HCT116 (cell line): ENCODE data around the gene CASK. TPM values are rescaled to one million over a fixed set of nuclear protein-coding genes. Genes with fewer than 3 reads are reported as not detected.

Experiments used
- ATAC-seq: fragments of 200-7000 bp; cut with Tn5 transposase; 2 replicates; pipeline ENCODE4 v1.9.1; 2020; ENCODE audit warnings: mild to moderate bottlenecking, moderate library complexity
- BruUV-seq: library from RNA; stranded (reverse); fragments of 400-500 nt; replicated peaks from 2 replicates; lab custom pipeline; 2021; lab: Mats Ljungman, UMichigan
- CTCF ChIA-PET: fragments of 300-600 bp; sonication (Branson Sonifier 250); formaldehyde crosslinking; loops from one replicate; lab custom pipeline; 2021; ENCODE audit warnings: antibody characterized with exemption; lab: Charles Lee
- POLR2A ChIA-PET: fragments of 300-600, 350-600 bp; sonication (Branson Sonifier 250); formaldehyde crosslinking; loops from one replicate; lab custom pipeline; 2021; ENCODE audit warnings: antibody characterized with exemption; lab: Charles Lee
- RAD21 ChIA-PET, 2 experiments: fragments of 300-600 bp; sonication (Branson Sonifier 250); formaldehyde crosslinking; loops; one replicate each; lab custom pipeline; 2023; ENCODE audit warnings: low total read pairs in 2 of 2; ENCODE audit not compliant: uncharacterized antibody in 2 of 2, unreplicated experiment in 2 of 2, low non-redundant PET in 1 of 2; lab: Charles Lee
- DNase-seq: peaks from one replicate; pipeline ENCODE4 v3.0.0-alpha.2; 2010; ENCODE audit warnings: low read depth, low spot score
- H2AFZ ChIP-seq: fragments of 200-600 bp; shearing (Covaris generic), sonication (generic); 2 replicates; pipeline ENCODE4 v1.6.1; 2017; ENCODE audit warnings: low read depth, mixed run types, mixed read lengths, antibody characterized with exemption, low read length; ENCODE audit not compliant: poor library complexity, severe bottlenecking
- H3K27ac ChIP-seq: 2 replicates; pipeline ENCODE4 v1.5.1; 2012; ENCODE audit warnings: low read depth, low read length
- H3K27me3 ChIP-seq: fragments of 200-600 bp; sonication (generic); 2 replicates; pipeline ENCODE4 v1.6.1; 2016; ENCODE audit warnings: mixed run types, low read length, mixed read lengths; ENCODE audit not compliant: insufficient read depth
- H3K36me3 ChIP-seq, 2 experiments: fragments of 200-500 bp in 1 of 2; fragments of 200-600 bp in 1 of 2; sonication (Bioruptor generic) in 1 of 2; sonication (generic) in 1 of 2; 2 replicates each; pipeline versions ENCODE4 v1.5.1 to v1.6.1; 2014 to 2016; ENCODE audit warnings: low read length in 2 of 2, inconsistent platforms in 1 of 2, mixed read lengths in 1 of 2, mixed run types in 1 of 2; ENCODE audit not compliant: insufficient read depth in 2 of 2, control insufficient read depth in 1 of 2
- H3K4me1 ChIP-seq, 2 experiments: fragments of 200-600 bp in 1 of 2; sonication (generic) in 1 of 2; 2 replicates each; pipeline versions ENCODE4 v1.5.1 to v1.6.1; 2012 to 2017; ENCODE audit warnings: low read length in 2 of 2, inconsistent platforms in 1 of 2, mild to moderate bottlenecking in 1 of 2, mixed read lengths in 1 of 2, mixed run types in 1 of 2, moderate library complexity in 1 of 2; ENCODE audit not compliant: insufficient read depth in 2 of 2, control insufficient read depth in 1 of 2
- H3K4me2 ChIP-seq: fragments of 200-600 bp; sonication (generic); 2 replicates; pipeline ENCODE4 v1.6.1; 2017; ENCODE audit warnings: mixed run types, low read length, mixed read lengths
- H3K4me3 ChIP-seq, 2 experiments: fragments of 200-600 bp in 1 of 2; sonication (generic) in 1 of 2; replicated peaks in 1 of 2; 2 replicates each; pipeline ENCODE4 v1.5.1; 2011 to 2016; ENCODE audit warnings: low read length in 2 of 2, control low read depth in 1 of 2, low read depth in 1 of 2, mild to moderate bottlenecking in 1 of 2, mixed read lengths in 1 of 2, mixed run types in 1 of 2
- H3K79me2 ChIP-seq: fragments of 200-600 bp; sonication (generic); 2 replicates; pipeline ENCODE4 v1.6.1; 2017; ENCODE audit warnings: mild to moderate bottlenecking, mixed run types, low read length, moderate library complexity, mixed read lengths; ENCODE audit not compliant: insufficient read depth
- H3K9ac ChIP-seq: fragments of 200-600 bp; sonication (generic); 2 replicates; pipeline ENCODE4 v1.6.1; 2016; ENCODE audit warnings: low read length, mixed read lengths
- H3K9me2 ChIP-seq: fragments of 200-600 bp; sonication (generic), shearing (Covaris generic); 2 replicates; pipeline ENCODE4 v1.6.1; 2017; ENCODE audit warnings: mixed run types, mild to moderate bottlenecking, moderate library complexity; ENCODE audit not compliant: insufficient read depth
- H3K9me3 ChIP-seq, 2 experiments: fragments of 200-500 bp in 1 of 2; fragments of 200-600 bp in 1 of 2; sonication (Bioruptor generic) in 1 of 2; sonication (generic) in 1 of 2; 2 replicates each; pipeline ENCODE4 v1.6.1; 2014 to 2017; ENCODE audit warnings: low read length in 2 of 2, mixed read lengths in 2 of 2, inconsistent platforms in 1 of 2, low read depth in 1 of 2, mild to moderate bottlenecking in 1 of 2, mixed run types in 1 of 2, moderate library complexity in 1 of 2; ENCODE audit not compliant: control insufficient read depth in 1 of 2, insufficient read depth in 1 of 2
- H4K20me1 ChIP-seq: fragments of 200-600 bp; sonication (generic), shearing (Covaris generic); 2 replicates; pipeline ENCODE4 v1.6.1; 2017; ENCODE audit warnings: mixed run types, mild to moderate bottlenecking, moderate library complexity; ENCODE audit not compliant: insufficient read depth
- CEBPB ChIP-seq: IDR thresholded peaks from 2 replicates; pipeline ENCODE4 v1.6.1; 2012; ENCODE audit warnings: low read depth
- EGR1 ChIP-seq: IDR thresholded peaks from 2 replicates; pipeline ENCODE4 v1.6.1; 2012; ENCODE audit warnings: low read depth
- ELF1 ChIP-seq: IDR thresholded peaks from 2 replicates; pipeline ENCODE4 v1.6.1; 2012; ENCODE audit warnings: low read depth, borderline replicate concordance
- EZH2 ChIP-seq: fragments of 200-600 bp; sonication (generic); IDR thresholded peaks from 2 replicates; pipeline ENCODE4 v1.6.1; 2017; ENCODE audit warnings: antibody characterized with exemption, mixed run types
- EZH2phosphoT487 ChIP-seq: fragments of 200-600 bp; IDR thresholded peaks from 2 replicates; pipeline ENCODE4 v1.6.1; 2018; ENCODE audit warnings: antibody characterized with exemption, borderline replicate concordance
- POLR2A ChIP-seq: IDR thresholded peaks from 2 replicates; pipeline ENCODE4 v1.7.0; 2011; ENCODE audit warnings: borderline replicate concordance; ENCODE audit not compliant: insufficient read depth, insufficient read length; ENCODE audit errors: extremely low read depth
- RAD21 ChIP-seq: IDR thresholded peaks from 2 replicates; pipeline ENCODE4 v1.6.1; 2012; ENCODE audit warnings: low read depth, mild to moderate bottlenecking
- SIN3A ChIP-seq: IDR thresholded peaks from 2 replicates; pipeline ENCODE4 v1.6.1; 2012; ENCODE audit warnings: low read depth
- SP1 ChIP-seq: IDR thresholded peaks from 2 replicates; pipeline ENCODE4 v1.6.1; 2012; ENCODE audit warnings: low read depth
- SRF ChIP-seq: IDR thresholded peaks from 2 replicates; pipeline ENCODE4 v1.6.1; 2012; ENCODE audit warnings: low read depth
- intact Hi-C: fragments of 100-400 bp; cut with micrococcal nuclease; formaldehyde crosslinking; loops from 2 replicates; pipeline ENCODE4 v1.10.0; 2022
- total RNA-seq: library from RNA; stranded (reverse); gene quantifications from one replicate; pipeline ENCODE4 v1.2.1, GENCODE V29; 2021; ENCODE audit not compliant: unreplicated experiment
- TF ChIP-seq, protein P1 (sequence below): IDR thresholded peaks from 2 replicates; pipeline ENCODE4 v1.6.1; 2012
- TF ChIP-seq, protein P2 (sequence below), 3 experiments: fragments of 200-600 bp in 1 of 3; sonication (generic) in 1 of 3; IDR thresholded peaks in 2 of 3; conservative IDR thresholded peaks in 1 of 3; 2 replicates each; pipeline ENCODE4 v1.5.1; 2012 to 2017; ENCODE audit warnings: low read depth in 2 of 3, low read length in 2 of 3, antibody characterized with exemption in 1 of 3, borderline replicate concordance in 1 of 3, control low read depth in 1 of 3, mild to moderate bottlenecking in 1 of 3, mixed read lengths in 1 of 3, mixed run types in 1 of 3, moderate library complexity in 1 of 3; ENCODE audit not compliant: insufficient read depth in 1 of 3
- TF ChIP-seq, protein P3 (sequence below): IDR thresholded peaks from 2 replicates; pipeline ENCODE4 v1.6.1; 2012; ENCODE audit warnings: low read depth
- TF ChIP-seq, protein P4 (sequence below): IDR thresholded peaks from 2 replicates; pipeline ENCODE4 v1.6.1; 2011; ENCODE audit warnings: mild to moderate bottlenecking, low read length, moderate library complexity; ENCODE audit not compliant: insufficient replicate concordance; ENCODE audit errors: extremely low read depth

CASK gene
- total RNA-seq, 1 experiment from 2014 or later, result 39.0 TPM

DNA sequence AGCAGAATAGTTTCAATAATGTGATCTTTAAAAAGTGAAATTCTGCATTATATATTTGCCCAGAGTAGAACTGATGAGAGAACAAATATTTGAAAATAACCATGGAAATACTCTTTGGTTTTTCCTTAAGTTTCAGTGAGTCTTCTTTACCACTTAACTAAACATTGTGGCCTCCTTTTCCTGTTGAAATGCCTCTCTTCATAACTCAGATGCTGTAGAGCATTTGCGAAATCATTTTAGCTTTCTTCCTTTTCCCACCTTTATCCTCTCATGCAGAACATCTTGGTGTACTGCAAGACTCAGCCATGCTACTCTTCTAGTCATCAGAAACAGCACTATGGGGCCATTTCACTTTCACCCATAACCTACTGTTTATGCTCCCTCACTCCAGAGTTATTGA, 48.2 kb downstream of the CASK start:
- BruUV-seq, result no TSS peak
- CTCF ChIA-PET, result no interaction called here
- ATAC-seq (no peak), DNase-seq (no peak)
- no peaks in the 10 kb centered on the region for H3K36me3 ChIP-seq
- H2AFZ ChIP-seq, result no peak overlapping the region
- H3K4me1 ChIP-seq, result no peaks in the 10 kb centered on the region
- no peak for TF ChIP-seq EGR1
- POLR2A ChIA-PET, result no interaction called here
- intact Hi-C loops, result no loop called here
- RAD21 ChIA-PET, result no interaction called here
- H3K27me3 ChIP-seq, result no peaks in the 10 kb centered on the region
- no peaks in the 10 kb centered on the region for H3K9me2 ChIP-seq
- H3K9ac ChIP-seq, result no peak overlapping the region
- H3K9me3 ChIP-seq, result no peaks in the 10 kb centered on the region
- H3K79me2 ChIP-seq, result peaks cover 9% of the 10 kb centered on the region; the same call in 1 of the 2 replicates
- no peaks in the 10 kb centered on the region for H4K20me1 ChIP-seq
- H3K27ac ChIP-seq, result no peak overlapping the region
- H3K4me2 ChIP-seq, result no peak overlapping the region
- no peak overlapping the region for H3K4me3 ChIP-seq

DNA sequence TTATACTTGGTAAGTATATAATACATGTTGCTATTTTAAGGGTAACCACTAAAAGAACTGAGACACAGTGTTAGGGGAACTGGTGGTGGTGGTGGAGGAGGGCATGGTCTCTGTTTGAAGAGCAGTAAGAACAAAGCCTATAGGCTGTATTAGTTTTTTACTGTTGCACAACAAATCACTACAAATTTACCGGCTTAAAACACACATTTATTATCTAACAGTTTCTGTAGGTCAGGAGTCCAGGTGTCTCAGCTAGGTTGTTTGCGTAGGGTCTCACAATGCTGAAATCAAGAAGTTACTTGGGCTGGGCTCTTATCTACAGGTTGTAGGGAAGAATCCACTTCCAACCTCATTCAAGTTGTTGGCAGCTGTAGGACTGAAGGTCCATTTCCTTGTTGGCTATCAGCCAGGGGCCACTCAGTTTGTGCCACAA, 52.6 kb downstream of the CASK start:
- Histone ChIP-seq H3K4me1 (no peaks in the 10 kb centered on the region), H3K4me2 (no peak overlapping the region), H3K79me2 (peaks cover 11% of the 10 kb centered on the region; the same call in 1 of the 2 replicates), H3K27ac (no peak overlapping the region), H3K9ac (no peak overlapping the region), H3K9me3 (no peaks in the 10 kb centered on the region), H3K36me3 (no peaks in the 10 kb centered on the region), H4K20me1 (no peaks in the 10 kb centered on the region), H3K4me3 (no peak overlapping the region), H3K27me3 (no peaks in the 10 kb centered on the region), H3K9me2 (no peaks in the 10 kb centered on the region), H2AFZ (no peak overlapping the region)
- POLR2A ChIA-PET, result no interaction called here
- intact Hi-C loops, result no loop called here
- ATAC-seq, result no peak
- RAD21 ChIA-PET, result no interaction called here
- no peak for DNase-seq
- CTCF ChIA-PET, result no interaction called here
- BruUV-seq, result no TSS peak
- TF ChIP-seq RAD21, result no peak
- no peak for TF ChIP-seq ELF1
- TF ChIP-seq SIN3A, result no peak
- TF ChIP-seq, protein P1, sequence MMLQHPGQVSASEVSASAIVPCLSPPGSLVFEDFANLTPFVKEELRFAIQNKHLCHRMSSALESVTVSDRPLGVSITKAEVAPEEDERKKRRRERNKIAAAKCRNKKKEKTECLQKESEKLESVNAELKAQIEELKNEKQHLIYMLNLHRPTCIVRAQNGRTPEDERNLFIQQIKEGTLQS, result no peak
- no peak for TF ChIP-seq EGR1
- TF ChIP-seq, protein P2, sequence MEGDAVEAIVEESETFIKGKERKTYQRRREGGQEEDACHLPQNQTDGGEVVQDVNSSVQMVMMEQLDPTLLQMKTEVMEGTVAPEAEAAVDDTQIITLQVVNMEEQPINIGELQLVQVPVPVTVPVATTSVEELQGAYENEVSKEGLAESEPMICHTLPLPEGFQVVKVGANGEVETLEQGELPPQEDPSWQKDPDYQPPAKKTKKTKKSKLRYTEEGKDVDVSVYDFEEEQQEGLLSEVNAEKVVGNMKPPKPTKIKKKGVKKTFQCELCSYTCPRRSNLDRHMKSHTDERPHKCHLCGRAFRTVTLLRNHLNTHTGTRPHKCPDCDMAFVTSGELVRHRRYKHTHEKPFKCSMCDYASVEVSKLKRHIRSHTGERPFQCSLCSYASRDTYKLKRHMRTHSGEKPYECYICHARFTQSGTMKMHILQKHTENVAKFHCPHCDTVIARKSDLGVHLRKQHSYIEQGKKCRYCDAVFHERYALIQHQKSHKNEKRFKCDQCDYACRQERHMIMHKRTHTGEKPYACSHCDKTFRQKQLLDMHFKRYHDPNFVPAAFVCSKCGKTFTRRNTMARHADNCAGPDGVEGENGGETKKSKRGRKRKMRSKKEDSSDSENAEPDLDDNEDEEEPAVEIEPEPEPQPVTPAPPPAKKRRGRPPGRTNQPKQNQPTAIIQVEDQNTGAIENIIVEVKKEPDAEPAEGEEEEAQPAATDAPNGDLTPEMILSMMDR (IDR thresholded peaks at IDR 0.05 in 2 of 3, conservative IDR thresholded peaks at IDR 0.05 in 1 of 3; ENCODE audit: borderline replicate concordance in 1 of 3, insufficient read depth in 1 of 3, low read depth in 2 of 3, low read length in 2 of 3), result no peak
- TF ChIP-seq, protein P3, sequence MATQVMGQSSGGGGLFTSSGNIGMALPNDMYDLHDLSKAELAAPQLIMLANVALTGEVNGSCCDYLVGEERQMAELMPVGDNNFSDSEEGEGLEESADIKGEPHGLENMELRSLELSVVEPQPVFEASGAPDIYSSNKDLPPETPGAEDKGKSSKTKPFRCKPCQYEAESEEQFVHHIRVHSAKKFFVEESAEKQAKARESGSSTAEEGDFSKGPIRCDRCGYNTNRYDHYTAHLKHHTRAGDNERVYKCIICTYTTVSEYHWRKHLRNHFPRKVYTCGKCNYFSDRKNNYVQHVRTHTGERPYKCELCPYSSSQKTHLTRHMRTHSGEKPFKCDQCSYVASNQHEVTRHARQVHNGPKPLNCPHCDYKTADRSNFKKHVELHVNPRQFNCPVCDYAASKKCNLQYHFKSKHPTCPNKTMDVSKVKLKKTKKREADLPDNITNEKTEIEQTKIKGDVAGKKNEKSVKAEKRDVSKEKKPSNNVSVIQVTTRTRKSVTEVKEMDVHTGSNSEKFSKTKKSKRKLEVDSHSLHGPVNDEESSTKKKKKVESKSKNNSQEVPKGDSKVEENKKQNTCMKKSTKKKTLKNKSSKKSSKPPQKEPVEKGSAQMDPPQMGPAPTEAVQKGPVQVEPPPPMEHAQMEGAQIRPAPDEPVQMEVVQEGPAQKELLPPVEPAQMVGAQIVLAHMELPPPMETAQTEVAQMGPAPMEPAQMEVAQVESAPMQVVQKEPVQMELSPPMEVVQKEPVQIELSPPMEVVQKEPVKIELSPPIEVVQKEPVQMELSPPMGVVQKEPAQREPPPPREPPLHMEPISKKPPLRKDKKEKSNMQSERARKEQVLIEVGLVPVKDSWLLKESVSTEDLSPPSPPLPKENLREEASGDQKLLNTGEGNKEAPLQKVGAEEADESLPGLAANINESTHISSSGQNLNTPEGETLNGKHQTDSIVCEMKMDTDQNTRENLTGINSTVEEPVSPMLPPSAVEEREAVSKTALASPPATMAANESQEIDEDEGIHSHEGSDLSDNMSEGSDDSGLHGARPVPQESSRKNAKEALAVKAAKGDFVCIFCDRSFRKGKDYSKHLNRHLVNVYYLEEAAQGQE, result no peak
- TF ChIP-seq SRF, result no peak
- no peak for TF ChIP-seq CEBPB
- TF ChIP-seq SP1, result no peak
- TF ChIP-seq POLR2A, result no peak
- no peak for TF ChIP-seq EZH2phosphoT487
- TF ChIP-seq, protein P4, sequence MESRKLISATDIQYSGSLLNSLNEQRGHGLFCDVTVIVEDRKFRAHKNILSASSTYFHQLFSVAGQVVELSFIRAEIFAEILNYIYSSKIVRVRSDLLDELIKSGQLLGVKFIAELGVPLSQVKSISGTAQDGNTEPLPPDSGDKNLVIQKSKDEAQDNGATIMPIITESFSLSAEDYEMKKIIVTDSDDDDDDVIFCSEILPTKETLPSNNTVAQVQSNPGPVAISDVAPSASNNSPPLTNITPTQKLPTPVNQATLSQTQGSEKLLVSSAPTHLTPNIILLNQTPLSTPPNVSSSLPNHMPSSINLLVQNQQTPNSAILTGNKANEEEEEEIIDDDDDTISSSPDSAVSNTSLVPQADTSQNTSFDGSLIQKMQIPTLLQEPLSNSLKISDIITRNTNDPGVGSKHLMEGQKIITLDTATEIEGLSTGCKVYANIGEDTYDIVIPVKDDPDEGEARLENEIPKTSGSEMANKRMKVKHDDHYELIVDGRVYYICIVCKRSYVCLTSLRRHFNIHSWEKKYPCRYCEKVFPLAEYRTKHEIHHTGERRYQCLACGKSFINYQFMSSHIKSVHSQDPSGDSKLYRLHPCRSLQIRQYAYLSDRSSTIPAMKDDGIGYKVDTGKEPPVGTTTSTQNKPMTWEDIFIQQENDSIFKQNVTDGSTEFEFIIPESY, result no peak
- no peak for TF ChIP-seq EZH2
